WERI-Rb-1 (cell line): Measurements from ENCODE around the gene NCOA7.
"Not testable (repeated sequence)": the region's sequence is repeated elsewhere in the genome, so short reads cannot be mapped to it uniquely, and the experiment has no call there.

Experiments
- DNase-seq: peaks from one replicate; pipeline ENCODE4 v3.0.0-alpha.2; 2020
- H3K27ac ChIP-seq: fragments of 250-450 bp; sonication (Bioruptor Pico); 2 replicates; pipeline ENCODE4 v1.5.1; 2020; ENCODE audit warnings: mild to moderate bottlenecking, moderate library complexity
- H3K27me3 ChIP-seq: fragments of 250-450 bp; sonication (Bioruptor Pico); 2 replicates; pipeline ENCODE4 v1.5.1; 2021; ENCODE audit warnings: mild to moderate bottlenecking, low read depth, moderate library complexity; ENCODE audit not compliant: insufficient read depth, severe bottlenecking
- H3K36me3 ChIP-seq: fragments of 250-450 bp; sonication (Bioruptor Pico); 2 replicates; pipeline ENCODE4 v1.5.1; 2020; ENCODE audit warnings: mild to moderate bottlenecking, moderate library complexity
- H3K4me3 ChIP-seq: 2 replicates; pipeline ENCODE4 v1.5.1; 2011; ENCODE audit warnings: low read depth, mild to moderate bottlenecking, control low read depth, low read length
- H3K9me3 ChIP-seq: fragments of 250-450 bp; sonication (Bioruptor Pico); 2 replicates; pipeline ENCODE4 v1.5.1; 2021; ENCODE audit warnings: mild to moderate bottlenecking, moderate library complexity; ENCODE audit not compliant: severe bottlenecking
- CTCF ChIP-seq: IDR thresholded peaks from 2 replicates; pipeline ENCODE4 v1.5.1; 2011; ENCODE audit warnings: low read depth, mild to moderate bottlenecking, control low read depth, inconsistent platforms, low read length

The NCOA7 gene

DNA sequence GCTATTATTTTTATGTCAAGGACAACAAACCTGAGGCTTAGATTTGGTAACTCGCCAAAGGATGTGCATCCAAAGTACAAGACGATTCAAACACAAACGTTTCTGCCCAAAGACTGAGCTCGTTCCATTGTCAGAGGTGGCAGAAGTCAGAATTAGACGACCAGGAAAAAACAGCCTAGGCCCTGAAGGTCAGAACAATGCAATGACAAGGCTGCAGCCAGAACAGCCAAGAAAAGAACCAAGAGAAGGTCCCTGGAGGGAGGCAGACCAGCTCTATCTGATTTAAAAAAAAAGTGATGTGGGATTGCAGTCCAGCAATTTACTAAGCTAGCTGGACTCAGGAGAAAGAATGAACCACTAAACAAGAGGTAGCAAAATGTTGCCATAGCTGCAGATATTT lies 54.2 kb downstream of the NCOA7 start:
- Histone ChIP-seq H3K4me3 (no peak overlapping the region), H3K27me3 (no peaks in the 10 kb centered on the region), H3K27ac (no peak overlapping the region), H3K9me3 (no peaks in the 10 kb centered on the region), H3K36me3 (no peaks in the 10 kb centered on the region)
- no peak for DNase-seq
- TF ChIP-seq CTCF = no peak

DNA sequence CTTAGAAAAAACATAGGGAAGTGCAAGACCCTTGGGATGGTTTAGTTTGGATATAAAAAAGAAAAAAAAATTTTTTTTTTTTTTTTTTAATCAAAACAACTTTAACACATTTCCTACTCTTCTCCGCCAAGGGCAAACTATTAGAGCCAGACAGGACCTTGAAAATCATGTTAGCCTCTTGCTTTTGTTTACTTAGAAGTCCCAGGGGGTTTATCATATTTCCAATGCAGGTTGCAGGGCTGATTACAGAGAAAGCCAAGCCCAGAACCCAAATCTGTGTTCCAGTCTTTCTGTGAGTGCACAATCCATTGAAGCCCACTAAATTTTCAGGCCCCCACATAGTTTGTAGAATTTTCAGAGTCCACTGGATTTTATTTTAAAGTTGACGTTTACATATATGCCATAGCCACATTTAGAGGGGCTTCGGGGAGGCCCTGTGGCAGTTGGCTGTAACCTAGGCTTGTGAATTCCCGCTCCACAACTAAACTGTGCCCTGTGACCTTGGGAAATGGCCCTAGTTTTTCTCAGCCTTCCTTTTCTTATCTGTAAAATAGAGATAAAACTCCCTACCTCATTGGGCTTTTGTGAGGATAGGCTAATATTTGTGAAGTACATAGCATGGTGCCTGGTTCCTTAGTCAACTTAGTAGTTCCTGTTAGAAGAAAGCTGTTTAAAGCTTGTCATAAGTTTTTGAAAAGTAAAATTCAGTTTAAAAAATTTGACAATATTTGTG lies 55.7 kb downstream of the NCOA7 start:
- H3K36me3 ChIP-seq = no peaks in the 10 kb centered on the region
- H3K4me3 ChIP-seq = no peak overlapping the region

GRCh38 chr6:125848286-125848685 lies 57.5 kb downstream of the NCOA7 start:
- not testable (repeated sequence) for DNase-seq, H3K27me3 ChIP-seq, H3K9me3 ChIP-seq, H3K36me3 ChIP-seq, H3K27ac ChIP-seq, H3K4me3 ChIP-seq

More for the DNA sequence above, 55.7 kb downstream of the NCOA7 start:
- no peaks in the 10 kb centered on the region for H3K27me3 ChIP-seq
- H3K27ac ChIP-seq = no peak overlapping the region
- no peaks in the 10 kb centered on the region for H3K9me3 ChIP-seq
- no peak for TF ChIP-seq CTCF
- DNase-seq = no peak

GRCh38 chr6:125850361-125850760 lies 59.6 kb downstream of the NCOA7 start:
- Histone ChIP-seq H3K27ac (no peak overlapping the region), H3K36me3 (no peaks in the 10 kb centered on the region), H3K4me3 (no peak overlapping the region), H3K27me3 (no peaks in the 10 kb centered on the region), H3K9me3 (no peaks in the 10 kb centered on the region)
- no peak for TF ChIP-seq CTCF
- DNase-seq = no peak

DNA sequence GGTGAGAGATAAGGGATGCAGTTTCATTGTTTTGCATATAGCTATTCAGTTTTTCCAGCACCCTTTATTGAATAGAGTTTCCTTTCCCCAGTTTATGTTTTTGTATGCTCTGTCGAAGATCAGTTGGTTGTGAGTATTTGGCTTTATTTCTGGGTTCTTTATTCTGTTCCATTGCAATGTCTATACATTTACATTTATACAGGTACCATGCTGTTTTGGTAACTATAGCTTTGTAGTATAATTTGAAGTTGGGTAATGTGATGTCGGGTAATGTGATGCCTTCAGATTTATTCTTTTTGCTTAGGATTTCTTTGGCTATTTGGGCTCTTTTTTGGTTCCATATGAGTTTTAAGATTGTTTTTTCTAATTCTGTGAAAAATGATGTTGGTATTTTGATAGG lies 61.8 kb downstream of the NCOA7 start:
- no peaks in the 10 kb centered on the region for H3K9me3 ChIP-seq
- H3K27me3 ChIP-seq = no peaks in the 10 kb centered on the region
- H3K4me3 ChIP-seq = no peak overlapping the region
- H3K27ac ChIP-seq = no peak overlapping the region
- no peaks in the 10 kb centered on the region for H3K36me3 ChIP-seq
- DNase-seq = no peak
- TF ChIP-seq CTCF = no peak

DNA sequence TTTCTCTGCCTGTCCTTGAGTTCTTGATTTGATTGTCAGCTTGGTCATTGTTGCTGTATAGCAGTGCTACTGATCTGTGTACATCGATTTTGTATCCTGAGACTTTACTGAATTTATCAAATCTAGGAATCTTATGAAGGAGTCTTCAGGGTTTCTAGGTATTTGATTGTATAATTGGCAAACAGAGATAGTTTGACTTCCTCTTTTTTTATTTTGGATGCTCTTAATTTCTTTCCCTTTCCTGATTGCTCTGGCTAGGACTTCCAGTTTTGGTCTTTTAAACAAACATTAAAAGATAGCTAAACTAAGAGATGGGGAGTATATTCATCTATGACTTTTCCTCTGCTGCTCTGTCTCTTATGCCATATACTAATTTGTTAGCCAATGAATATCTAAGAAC lies 62.4 kb downstream of the NCOA7 start:
- TF ChIP-seq CTCF = no peak

More for the DNA sequence above, 62.4 kb downstream of the NCOA7 start:
- Histone ChIP-seq H3K27me3 (no peaks in the 10 kb centered on the region), H3K27ac (no peak overlapping the region), H3K36me3 (no peaks in the 10 kb centered on the region), H3K9me3 (no peaks in the 10 kb centered on the region), H3K4me3 (no peak overlapping the region)
- DNase-seq = no peak
